WTC11 (cell line): ENCODE data around the gene GTF2H3.

ENCODE experiments used
- SMAD3 ChIP-seq: sonication (generic); formaldehyde crosslinking; IDR thresholded peaks from 2 replicates; pipeline ENCODE4 v1.8.0; 2022; ENCODE audit warnings: missing genetic modification reagents, mild to moderate bottlenecking, borderline replicate concordance
- TF ChIP-seq, protein P1 (sequence below): sonication (generic); formaldehyde crosslinking; IDR thresholded peaks from 2 replicates; pipeline ENCODE4 v1.8.1; 2023; ENCODE audit warnings: mild to moderate bottlenecking, missing genetic modification reagents, moderate library complexity

DNA sequence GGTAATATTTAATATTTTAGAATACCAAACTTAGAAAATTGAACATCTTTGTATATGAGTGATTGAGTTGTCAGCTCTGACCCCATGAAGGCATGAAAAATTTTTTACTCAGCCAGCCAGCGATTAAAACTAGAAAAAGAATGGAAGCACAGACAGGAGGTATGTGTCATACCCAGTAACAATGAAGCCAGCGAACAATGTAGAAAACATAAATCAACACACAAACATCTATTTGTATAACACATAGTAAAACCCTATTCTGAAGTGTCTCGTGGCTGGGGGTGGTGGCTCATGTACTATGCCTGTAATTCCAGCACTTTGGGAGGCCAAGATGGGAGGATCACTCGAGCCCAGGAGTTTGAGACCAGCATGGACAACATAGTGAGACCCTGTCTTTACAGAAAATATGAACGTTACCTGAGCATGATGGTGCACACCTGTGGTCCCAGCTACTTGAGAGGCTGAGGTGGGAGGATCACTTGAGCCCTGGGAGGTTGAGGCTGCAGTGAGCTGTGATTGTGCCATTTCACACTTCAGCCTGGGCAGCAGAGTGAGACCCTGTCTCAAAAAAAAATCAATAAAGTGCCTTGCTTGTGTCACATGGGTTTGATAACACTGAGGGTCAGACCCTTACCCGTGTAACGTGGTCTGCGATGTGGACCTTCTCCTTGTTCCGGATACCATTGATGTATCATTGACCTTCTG, 43.1 kb downstream of the GTF2H3 start:
- TF ChIP-seq SMAD3 (CRISPR knock-in tag), result no peak
- TF ChIP-seq, protein P1, sequence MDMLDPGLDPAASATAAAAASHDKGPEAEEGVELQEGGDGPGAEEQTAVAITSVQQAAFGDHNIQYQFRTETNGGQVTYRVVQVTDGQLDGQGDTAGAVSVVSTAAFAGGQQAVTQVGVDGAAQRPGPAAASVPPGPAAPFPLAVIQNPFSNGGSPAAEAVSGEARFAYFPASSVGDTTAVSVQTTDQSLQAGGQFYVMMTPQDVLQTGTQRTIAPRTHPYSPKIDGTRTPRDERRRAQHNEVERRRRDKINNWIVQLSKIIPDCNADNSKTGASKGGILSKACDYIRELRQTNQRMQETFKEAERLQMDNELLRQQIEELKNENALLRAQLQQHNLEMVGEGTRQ (CRISPR knock-in tag), result no peak
